Stomach (tissue), 4 donors: ENCODE measurements around the gene KAZALD1.

Source experiments
- EP300 ChIP-seq: sonication (generic); formaldehyde crosslinking; IDR thresholded peaks from one replicate; pipeline ENCODE4 v1.6.1; 2017; ENCODE audit warnings: antibody characterized with exemption
- POLR2A ChIP-seq, 4 donors: fragments of 450-650 bp; IDR thresholded peaks; one replicate each; pipeline ENCODE4 v1.6.1; 2016; ENCODE audit warnings: antibody characterized with exemption in 4 of 4, control low read depth in 2 of 4, mild to moderate bottlenecking in 1 of 4, moderate library complexity in 1 of 4
- POLR2AphosphoS5 ChIP-seq, 3 donors: sonication (generic); formaldehyde crosslinking; IDR thresholded peaks; one replicate each; pipeline ENCODE4 v1.6.1; 2016; ENCODE audit warnings: antibody characterized with exemption in 3 of 3
- TF ChIP-seq, protein P1 (sequence below), 7 experiments: fragments of 450-650 bp in 4 of 7; fragments of 200-600 bp in 3 of 7; sonication (generic) in 3 of 7; IDR thresholded peaks; one replicate each; pipeline ENCODE4 v1.5.1; 2016 to 2019; ENCODE audit warnings: antibody characterized with exemption in 7 of 7, control low read depth in 2 of 7, mild to moderate bottlenecking in 1 of 7

- TF ChIP-seq POLR2A (IDR thresholded peaks at IDR 0.05) = no peak
- no peak for TF ChIP-seq EP300
- TF ChIP-seq, protein P1, sequence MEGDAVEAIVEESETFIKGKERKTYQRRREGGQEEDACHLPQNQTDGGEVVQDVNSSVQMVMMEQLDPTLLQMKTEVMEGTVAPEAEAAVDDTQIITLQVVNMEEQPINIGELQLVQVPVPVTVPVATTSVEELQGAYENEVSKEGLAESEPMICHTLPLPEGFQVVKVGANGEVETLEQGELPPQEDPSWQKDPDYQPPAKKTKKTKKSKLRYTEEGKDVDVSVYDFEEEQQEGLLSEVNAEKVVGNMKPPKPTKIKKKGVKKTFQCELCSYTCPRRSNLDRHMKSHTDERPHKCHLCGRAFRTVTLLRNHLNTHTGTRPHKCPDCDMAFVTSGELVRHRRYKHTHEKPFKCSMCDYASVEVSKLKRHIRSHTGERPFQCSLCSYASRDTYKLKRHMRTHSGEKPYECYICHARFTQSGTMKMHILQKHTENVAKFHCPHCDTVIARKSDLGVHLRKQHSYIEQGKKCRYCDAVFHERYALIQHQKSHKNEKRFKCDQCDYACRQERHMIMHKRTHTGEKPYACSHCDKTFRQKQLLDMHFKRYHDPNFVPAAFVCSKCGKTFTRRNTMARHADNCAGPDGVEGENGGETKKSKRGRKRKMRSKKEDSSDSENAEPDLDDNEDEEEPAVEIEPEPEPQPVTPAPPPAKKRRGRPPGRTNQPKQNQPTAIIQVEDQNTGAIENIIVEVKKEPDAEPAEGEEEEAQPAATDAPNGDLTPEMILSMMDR (IDR thresholded peaks at IDR 0.05) = no peak
- TF ChIP-seq POLR2AphosphoS5 (IDR thresholded peaks at IDR 0.05) = no peak
Observed at GRCh38 chr10:101111547-101111946, 49.8 kb downstream of the KAZALD1 start.
